SK-N-SH (cell line): Measurements from ENCODE around the gene PTPN13. TPM values are rescaled to one million over a fixed set of nuclear protein-coding genes. Genes with fewer than 3 reads are reported as not detected.

ENCODE experiments used
- CTCF ChIA-PET: fragments of 300-600, 350-600 bp; formaldehyde crosslinking; extraction: SDS; loops from one replicate; lab custom pipeline; 2021; lab: Yijun Ruan, JAX
- POLR2A ChIA-PET: fragments of 350-600 bp; sonication (Branson Sonifier 250); formaldehyde crosslinking; extraction: SDS; loops from one replicate; lab custom pipeline; 2020; ENCODE audit warnings: antibody characterized with exemption, inconsistent platforms; lab: Yijun Ruan, JAX
- DNase-seq: peaks from one replicate; pipeline ENCODE4 v3.0.0; 2012
- H2AFZ ChIP-seq: fragments of 200-600 bp; sonication (generic); 2 replicates; pipeline ENCODE4 v1.8.1; 2016; ENCODE audit warnings: antibody characterized with exemption, mild to moderate bottlenecking, low read depth
- H3F3A ChIP-seq: fragments of 200-600 bp; sonication (generic); replicated peaks from 2 replicates; pipeline ENCODE3; 2016; ENCODE audit warnings: antibody characterized with exemption, mild to moderate bottlenecking; ENCODE audit not compliant: insufficient read depth
- H3K27ac ChIP-seq, 2 experiments: fragments of 200-500 bp in 1 of 2; fragments of 200-600 bp in 1 of 2; sonication (Bioruptor generic) in 1 of 2; sonication (generic), shearing (Covaris generic) in 1 of 2; 2 replicates each; pipeline versions ENCODE4 v1.5.1 to v1.6.1; 2014 to 2016; ENCODE audit warnings: low read depth in 2 of 2, inconsistent platforms in 1 of 2, low read length in 1 of 2, mild to moderate bottlenecking in 1 of 2, mixed read lengths in 1 of 2
- H3K27me3 ChIP-seq: fragments of 200-600 bp; sonication (generic), shearing (Covaris generic); 2 replicates; pipeline ENCODE4 v1.6.1; 2016; ENCODE audit warnings: mixed run types; ENCODE audit not compliant: insufficient read depth
- H3K36me3 ChIP-seq, 2 experiments: fragments of 200-500 bp in 1 of 2; fragments of 200-600 bp in 1 of 2; sonication (Bioruptor generic) in 1 of 2; sonication (generic) in 1 of 2; replicated peaks in 1 of 2; 2 replicates each; pipeline versions ENCODE3 to v1.5.1; 2014 to 2016; ENCODE audit warnings: low read length in 1 of 2, mild to moderate bottlenecking in 1 of 2; ENCODE audit not compliant: insufficient read depth in 2 of 2, control insufficient read depth in 1 of 2
- H3K4me1 ChIP-seq, 2 experiments: fragments of 200-500 bp in 1 of 2; fragments of 200-600 bp in 1 of 2; sonication (Bioruptor generic) in 1 of 2; sonication (generic), shearing (Covaris generic) in 1 of 2; 2 replicates each; pipeline versions ENCODE4 v1.5.1 to v1.6.1; 2014 to 2016; ENCODE audit warnings: low read depth in 1 of 2, low read length in 1 of 2, mixed run types in 1 of 2; ENCODE audit not compliant: insufficient read depth in 2 of 2, control insufficient read depth in 1 of 2
- H3K4me2 ChIP-seq: fragments of 200-600 bp; sonication (generic), shearing (Covaris generic); 2 replicates; pipeline ENCODE4 v1.6.1; 2017; ENCODE audit warnings: mixed run types
- H3K4me3 ChIP-seq, 2 experiments: fragments of 200-500 bp in 1 of 2; fragments of 200-600 bp in 1 of 2; sonication (Bioruptor generic) in 1 of 2; sonication (generic), shearing (Covaris generic) in 1 of 2; 2 replicates each; pipeline versions ENCODE4 v1.5.1 to v1.8.1; 2014 to 2016; ENCODE audit warnings: low read depth in 2 of 2, inconsistent platforms in 1 of 2, low read length in 1 of 2, mild to moderate bottlenecking in 1 of 2, mixed read lengths in 1 of 2, moderate library complexity in 1 of 2
- H3K79me2 ChIP-seq: fragments of 200-600 bp; sonication (generic); 2 replicates; pipeline ENCODE4 v1.8.1; 2017; ENCODE audit warnings: mild to moderate bottlenecking; ENCODE audit not compliant: insufficient read depth
- H3K9ac ChIP-seq: fragments of 200-600 bp; sonication (generic); 2 replicates; pipeline ENCODE4 v1.6.1; 2017; ENCODE audit warnings: mixed run types
- H3K9me2 ChIP-seq: fragments of 200-600 bp; sonication (generic); 2 replicates; pipeline ENCODE4 v1.6.1; 2017; ENCODE audit warnings: mixed run types
- H3K9me3 ChIP-seq: fragments of 200-600 bp; sonication (generic); 2 replicates; pipeline ENCODE4 v1.6.1; 2017; ENCODE audit warnings: mixed run types, mild to moderate bottlenecking, moderate library complexity
- H4K20me1 ChIP-seq: fragments of 200-600 bp; sonication (generic); 2 replicates; pipeline ENCODE4 v1.6.1; 2017; ENCODE audit warnings: mild to moderate bottlenecking, mixed run types; ENCODE audit not compliant: insufficient read depth
- ELF1 ChIP-seq: IDR thresholded peaks from 2 replicates; pipeline ENCODE4 v1.4.0; 2012
- EP300 ChIP-seq, 2 experiments: IDR thresholded peaks; 2 replicates each; pipeline versions ENCODE4 v1.4.0 to v1.6.1; 2012; ENCODE audit warnings: borderline replicate concordance in 1 of 2, low read depth in 1 of 2, low read length in 1 of 2
- FOXJ3 ChIP-seq: sonication (generic); formaldehyde crosslinking; IDR thresholded peaks from 2 replicates; pipeline ENCODE4 v1.5.1; 2020; ENCODE audit warnings: mild to moderate bottlenecking, missing genetic modification reagents
- GABPA ChIP-seq: IDR thresholded peaks from 2 replicates; pipeline ENCODE4 v1.4.0; 2012; ENCODE audit warnings: low read depth, mild to moderate bottlenecking
- MXI1 ChIP-seq: IDR thresholded peaks from 2 replicates; pipeline ENCODE4 v1.6.1; 2012; ENCODE audit warnings: mild to moderate bottlenecking, low read depth, low read length, improper control_type of control experiment
- NFIC ChIP-seq: IDR thresholded peaks from 2 replicates; pipeline ENCODE4 v1.4.0; 2012; ENCODE audit warnings: borderline replicate concordance
- NRF1 ChIP-seq: IDR thresholded peaks from 2 replicates; pipeline ENCODE4 v1.6.1; 2012; ENCODE audit warnings: low read depth, mild to moderate bottlenecking, low read length
- RCOR1 ChIP-seq: fragments of 150-350 bp; IDR thresholded peaks from 2 replicates; pipeline ENCODE4 v1.6.1; 2017; ENCODE audit warnings: antibody characterized with exemption, low read length
- RXRA ChIP-seq: IDR thresholded peaks from 2 replicates; pipeline ENCODE4 v1.4.0; 2012; ENCODE audit warnings: low read depth, mild to moderate bottlenecking, borderline replicate concordance
- TEAD4 ChIP-seq: IDR thresholded peaks from 2 replicates; pipeline ENCODE4 v1.4.0; 2012; ENCODE audit warnings: mild to moderate bottlenecking, borderline replicate concordance; ENCODE audit not compliant: insufficient read depth
- WGBS: methylation state at CpG from one replicate; pipeline ENCODE4 v1.1.6; 2017; ENCODE audit warnings: low lambda C conversion rate; 5-methylcytosine and 5-hydroxymethylcytosine counted together
- polyA plus RNA-seq, 3 experiments: library from polyadenylated mRNA; depleted of rRNA; stranded (reverse); fragments of >200 nt; gene quantifications; 2 replicates each; pipeline ENCODE4 v1.2.3, GENCODE V29; 2012
- TF ChIP-seq, protein P1 (sequence below): IDR thresholded peaks from 2 replicates; pipeline ENCODE4; 2012

Gene PTPN13
- polyA plus RNA-seq, 1 of the 3 experiments (the other 2 are of a cell fraction), result 5.5 TPM

DNA sequence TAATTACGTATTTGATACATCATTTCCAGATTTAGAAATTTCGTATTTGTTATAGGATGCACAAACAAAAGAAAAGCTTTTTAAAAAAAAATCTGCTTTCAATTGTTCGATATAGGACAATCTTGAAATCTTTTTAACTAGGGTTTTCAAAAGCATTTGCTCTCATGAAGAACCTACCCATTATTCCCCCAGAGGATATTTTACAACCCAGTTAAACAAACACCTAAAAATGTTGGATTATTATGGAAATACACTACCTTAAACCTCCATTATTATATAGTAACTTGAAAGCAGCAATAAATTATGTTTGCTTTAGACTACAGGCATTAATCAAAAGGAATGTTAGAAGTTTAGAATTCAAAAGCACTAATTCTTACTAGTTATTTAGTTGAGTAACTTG is 110.5 kb downstream of the PTPN13 start:
- Histone ChIP-seq H3K4me3 (no peak overlapping the region), H3K27ac (no peak overlapping the region), H3F3A (no peaks in the 10 kb centered on the region), H3K27me3 (no peaks in the 10 kb centered on the region), H3K9me2 (no peaks in the 10 kb centered on the region), H3K9me3 (no peaks in the 10 kb centered on the region), H3K36me3 (peaks cover 6 to 7% of the 10 kb centered on the region in 2 experiments), H4K20me1 (no peaks in the 10 kb centered on the region), H3K4me1 (no peaks in the 10 kb centered on the region), H3K79me2 (no peaks in the 10 kb centered on the region), H2AFZ (no peak overlapping the region), H3K9ac (no peak overlapping the region), H3K4me2 (no peak overlapping the region)
- WGBS, result 94% methylated on average over 3 of the region's 3 CpGs
- CTCF ChIA-PET, result no interaction called here
- no peak for DNase-seq
- POLR2A ChIA-PET, result interaction anchor here (0.6 kb wide), 1 partner anchor 18 kb away, joined by 4 read pairs; no protein-coding TSS in a partner anchor
- no peak for TF ChIP-seq NRF1

GRCh38 chr4:86706923-86707597 is 112.9 kb downstream of the PTPN13 start:
- Histone ChIP-seq H3F3A (no peaks in the 10 kb centered on the region), H3K27me3 (no peaks in the 10 kb centered on the region), H3K27ac (no peak overlapping the region), H3K4me3 (no peak overlapping the region), H3K9me3 (no peaks in the 10 kb centered on the region), H3K9ac (no peak overlapping the region), H3K79me2 (no peaks in the 10 kb centered on the region)
- ChIA-PET CTCF (no interaction called here), POLR2A (no interaction called here)
- 92% methylated on average over 2 of the region's 2 CpGs for WGBS
- TF ChIP-seq, protein P1, sequence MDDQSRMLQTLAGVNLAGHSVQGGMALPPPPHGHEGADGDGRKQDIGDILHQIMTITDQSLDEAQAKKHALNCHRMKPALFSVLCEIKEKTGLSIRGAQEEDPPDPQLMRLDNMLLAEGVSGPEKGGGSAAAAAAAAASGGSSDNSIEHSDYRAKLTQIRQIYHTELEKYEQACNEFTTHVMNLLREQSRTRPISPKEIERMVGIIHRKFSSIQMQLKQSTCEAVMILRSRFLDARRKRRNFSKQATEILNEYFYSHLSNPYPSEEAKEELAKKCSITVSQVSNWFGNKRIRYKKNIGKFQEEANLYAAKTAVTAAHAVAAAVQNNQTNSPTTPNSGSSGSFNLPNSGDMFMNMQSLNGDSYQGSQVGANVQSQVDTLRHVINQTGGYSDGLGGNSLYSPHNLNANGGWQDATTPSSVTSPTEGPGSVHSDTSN, result no peak
- TF ChIP-seq NFIC (no peak), EP300 (IDR thresholded peaks at IDR 0.05; ENCODE audit: borderline replicate concordance in 1 of 2, low read depth in 1 of 2, low read length in 1 of 2) (no peak)
- TF ChIP-seq, all 33 proteins: peak for 0
- Histone ChIP-seq H4K20me1 (no peaks in the 10 kb centered on the region), H3K9me2 (no peaks in the 10 kb centered on the region), H3K36me3 (peaks cover 0 to 7% of the 10 kb centered on the region in 2 experiments), H3K4me2 (no peak overlapping the region), H2AFZ (no peak overlapping the region), H3K4me1 (no peaks in the 10 kb centered on the region)
- DNase-seq, result no peak

- no peak overlapping the region for H3K4me3 ChIP-seq
- H3K4me1 ChIP-seq, result peaks cover 0 to 8% of the 10 kb centered on the region in 2 experiments; a peak in 1 of 4 replicates
- peaks cover 7% of the 10 kb centered on the region for H3F3A ChIP-seq
- H3K4me2 ChIP-seq, result no peak overlapping the region
- POLR2A ChIA-PET, result no interaction called here
- no peaks in the 10 kb centered on the region for H3K27me3 ChIP-seq
- H3K9me3 ChIP-seq, result no peaks in the 10 kb centered on the region
- H4K20me1 ChIP-seq, result no peaks in the 10 kb centered on the region
- DNase-seq, result no peak
- H3K79me2 ChIP-seq, result no peaks in the 10 kb centered on the region
- H3K27ac ChIP-seq, result no peak overlapping the region
- H3K36me3 ChIP-seq, result peaks cover 3 to 23% of the 10 kb centered on the region in 2 experiments
- CTCF ChIA-PET, result interaction anchor here (0.7 kb wide), 1 partner anchor 18 kb away, joined by 3 read pairs; no protein-coding TSS in a partner anchor
- no peak overlapping the region for H2AFZ ChIP-seq
- no peak overlapping the region for H3K9ac ChIP-seq
- no peaks in the 10 kb centered on the region for H3K9me2 ChIP-seq
- no peak for TF ChIP-seq TEAD4
- TF ChIP-seq NRF1, result no peak
- no peak for TF ChIP-seq FOXJ3 (CRISPR knock-in tag)
- TF ChIP-seq NFIC, result no peak
- no peak for TF ChIP-seq GABPA
- no peak for TF ChIP-seq RCOR1
- no peak for TF ChIP-seq ELF1
- TF ChIP-seq RXRA, result no peak
- no peak for TF ChIP-seq MXI1
Observed at GRCh38 chr4:86717651-86718050, 123.5 kb downstream of the PTPN13 start.
